Chondrocyte (in vitro differentiated cells): Measurements from ENCODE around the gene PTER. TPM values are rescaled to one million over a fixed set of nuclear protein-coding genes. Genes with fewer than 3 reads are reported as not detected.

Experiments used
- DNase-seq: peaks from one replicate; pipeline ENCODE4 v3.0.0; 2021; ENCODE audit warnings: mixed read lengths, low spot score
- H3K27ac Mint-ChIP-seq: one replicate; pipeline ENCODE4 v1.8.0; 2021; ENCODE audit warnings: mild to moderate bottlenecking, moderate library complexity, mixed read lengths; ENCODE audit not compliant: unreplicated experiment
- H3K27me3 Mint-ChIP-seq: 2 replicates; pipeline ENCODE4 v1.8.0; 2021; ENCODE audit warnings: low read depth, mixed read lengths
- H3K36me3 Mint-ChIP-seq: 2 replicates; pipeline ENCODE4 v1.8.0; 2021; ENCODE audit warnings: low read depth, mixed read lengths
- H3K4me1 Mint-ChIP-seq: 2 replicates; pipeline ENCODE4 v1.8.0; 2021; ENCODE audit warnings: low read depth, mild to moderate bottlenecking, mixed read lengths
- H3K4me3 Mint-ChIP-seq: one replicate; pipeline ENCODE4 v1.8.0; 2021; ENCODE audit warnings: mild to moderate bottlenecking, moderate library complexity, mixed read lengths; ENCODE audit not compliant: unreplicated experiment
- H3K9me3 Mint-ChIP-seq: 2 replicates; pipeline ENCODE4 v1.8.0; 2021; ENCODE audit warnings: low read depth, mixed read lengths
- CTCF ChIP-seq: fragments of 200-600 bp; sonication (generic); IDR thresholded peaks from 2 replicates; pipeline ENCODE4 v1.5.0; 2021; ENCODE audit warnings: antibody characterized with exemption, mild to moderate bottlenecking, moderate library complexity
- total RNA-seq: library from RNA; stranded (reverse); gene quantifications from 3 replicates; pipeline ENCODE4 v1.2.1, GENCODE V29; 2021

Gene PTER
- total RNA-seq, 1 donor from 2014 or later = 11.7 TPM

- Mint-ChIP-seq H3K9me3 (peaks cover 30% of the 10 kb centered on the region), H3K4me1 (no peaks in the 10 kb centered on the region), H3K27me3 (peaks cover 41% of the 10 kb centered on the region), H3K4me3 (no peak overlapping the region), H3K27ac (no peak overlapping the region), H3K36me3 (peaks cover 2% of the 10 kb centered on the region)
- no peak for TF ChIP-seq CTCF
- DNase-seq = no peak
Measured at GRCh38 chr10:16559236-16559773, 122.5 kb downstream of the PTER start.

- Mint-ChIP-seq H3K27ac (no peak overlapping the region), H3K9me3 (peaks cover 12% of the 10 kb centered on the region), H3K4me3 (no peak overlapping the region), H3K27me3 (peaks cover 23% of the 10 kb centered on the region), H3K4me1 (peaks cover 4% of the 10 kb centered on the region), H3K36me3 (peaks cover 2% of the 10 kb centered on the region)
- no peak for TF ChIP-seq CTCF
- no peak for DNase-seq
Measured at GRCh38 chr10:16562891-16563290, 126.1 kb downstream of the PTER start.

Other genes with a start within 250 kb of the PTER start
- 0.13 TPM in 1 of 3 replicates, not detected in the others for gene C1QL3, start 84.9 kb downstream of the PTER start, total RNA-seq